GM23248 (cell line): ENCODE data around the gene KDM1B. TPM values are rescaled to one million over a fixed set of nuclear protein-coding genes. Genes with fewer than 3 reads are reported as not detected.

Source experiments
- DNase-seq: peaks from one replicate; pipeline ENCODE4 v3.0.0-alpha.2; 2015
- H2AFZ ChIP-seq: fragments of 200-600 bp; sonication (generic); 2 replicates; pipeline ENCODE4 v1.6.1; 2016; ENCODE audit warnings: antibody characterized with exemption
- H3F3A ChIP-seq: fragments of 200-600 bp; sonication (generic); 2 replicates; pipeline ENCODE4 v1.6.1; 2016; ENCODE audit warnings: mild to moderate bottlenecking, antibody characterized with exemption, mixed run types; ENCODE audit not compliant: insufficient read depth
- H3K27ac ChIP-seq: fragments of 200-600 bp; sonication (generic); 2 replicates; pipeline ENCODE4 v1.5.1; 2016; ENCODE audit warnings: mild to moderate bottlenecking
- H3K27me3 ChIP-seq: fragments of 200-600 bp; sonication (generic); replicated peaks from 2 replicates; pipeline ENCODE4 v1.6.1; 2016; ENCODE audit warnings: mild to moderate bottlenecking; ENCODE audit not compliant: insufficient read depth
- H3K36me3 ChIP-seq: fragments of 200-600 bp; sonication (generic); 2 replicates; pipeline ENCODE4 v1.6.1; 2016; ENCODE audit warnings: low read depth, mild to moderate bottlenecking
- H3K4me1 ChIP-seq: fragments of 200-600 bp; sonication (generic); 2 replicates; pipeline ENCODE4 v1.6.1; 2016; ENCODE audit warnings: mild to moderate bottlenecking; ENCODE audit not compliant: insufficient read depth
- H3K4me2 ChIP-seq: fragments of 200-600 bp; sonication (generic); one replicate; pipeline ENCODE4 v1.6.1; 2016; ENCODE audit warnings: mild to moderate bottlenecking; ENCODE audit not compliant: unreplicated experiment
- H3K4me3 ChIP-seq: fragments of 200-600 bp; sonication (generic); 2 replicates; pipeline ENCODE4 v1.5.1; 2016; ENCODE audit warnings: mild to moderate bottlenecking
- H3K79me2 ChIP-seq: fragments of 200-600 bp; sonication (generic); 2 replicates; pipeline ENCODE4 v1.6.1; 2016; ENCODE audit warnings: mild to moderate bottlenecking; ENCODE audit not compliant: insufficient read depth
- H3K9ac ChIP-seq: fragments of 200-600 bp; sonication (generic); 2 replicates; pipeline ENCODE4 v1.6.1; 2016; ENCODE audit warnings: mild to moderate bottlenecking
- H3K9me2 ChIP-seq: fragments of 200-600 bp; sonication (generic); 2 replicates; pipeline ENCODE4 v1.6.1; 2016; ENCODE audit warnings: mixed run types, mild to moderate bottlenecking, moderate library complexity; ENCODE audit not compliant: insufficient read depth
- H3K9me3 ChIP-seq: fragments of 200-600 bp; sonication (generic); one replicate; pipeline ENCODE4 v1.6.1; 2017; ENCODE audit warnings: low read depth
- H4K20me1 ChIP-seq: fragments of 200-600 bp; sonication (generic); 2 replicates; pipeline ENCODE4 v1.6.0; 2016; ENCODE audit not compliant: insufficient read depth
- EZH2 ChIP-seq: fragments of 200-600 bp; sonication (generic); IDR thresholded peaks from 2 replicates; pipeline ENCODE4 v1.6.1; 2018; ENCODE audit warnings: antibody characterized with exemption, mild to moderate bottlenecking; ENCODE audit not compliant: insufficient read depth, poor library complexity, severe bottlenecking
- EZH2phosphoT487 ChIP-seq: fragments of 200-600 bp; sonication (generic); IDR thresholded peaks from 2 replicates; pipeline ENCODE4 v1.6.1; 2018; ENCODE audit warnings: antibody characterized with exemption, moderate library complexity, mild to moderate bottlenecking, low read depth; ENCODE audit not compliant: insufficient read depth
- WGBS, 2 experiments: methylation state at CpG; one replicate each; pipeline ENCODE4 v1.1.6; 2015 to 2017; ENCODE audit warnings: low lambda C conversion rate in 2 of 2, low coverage in 1 of 2; ENCODE audit errors: missing lambda C conversion rate in 2 of 2; 5-methylcytosine and 5-hydroxymethylcytosine counted together
- in situ Hi-C: fragments of 300-500 bp; cut with MboI; formaldehyde crosslinking; loops from 2 replicates; pipeline ENCODE4 v1.15.0; 2020
- polyA plus RNA-seq: library from polyadenylated mRNA; unstranded; fragments of >200 nt; fragmentation: Nextera tagmentation; extraction: Ambion mirVana; gene quantifications from 2 replicates; pipeline ENCODE4 v1.2.1, GENCODE V29; 2016
- total RNA-seq: library from RNA; depleted of rRNA; stranded (reverse); fragments of >200 nt; shearing (Covaris generic); gene quantifications from 2 replicates; pipeline ENCODE4 v1.2.3, GENCODE V29; 2014

KDM1B gene
- total and polyA plus RNA-seq, 2 experiments from 2014 or later, result 10.2 to 16.0 TPM

DNA sequence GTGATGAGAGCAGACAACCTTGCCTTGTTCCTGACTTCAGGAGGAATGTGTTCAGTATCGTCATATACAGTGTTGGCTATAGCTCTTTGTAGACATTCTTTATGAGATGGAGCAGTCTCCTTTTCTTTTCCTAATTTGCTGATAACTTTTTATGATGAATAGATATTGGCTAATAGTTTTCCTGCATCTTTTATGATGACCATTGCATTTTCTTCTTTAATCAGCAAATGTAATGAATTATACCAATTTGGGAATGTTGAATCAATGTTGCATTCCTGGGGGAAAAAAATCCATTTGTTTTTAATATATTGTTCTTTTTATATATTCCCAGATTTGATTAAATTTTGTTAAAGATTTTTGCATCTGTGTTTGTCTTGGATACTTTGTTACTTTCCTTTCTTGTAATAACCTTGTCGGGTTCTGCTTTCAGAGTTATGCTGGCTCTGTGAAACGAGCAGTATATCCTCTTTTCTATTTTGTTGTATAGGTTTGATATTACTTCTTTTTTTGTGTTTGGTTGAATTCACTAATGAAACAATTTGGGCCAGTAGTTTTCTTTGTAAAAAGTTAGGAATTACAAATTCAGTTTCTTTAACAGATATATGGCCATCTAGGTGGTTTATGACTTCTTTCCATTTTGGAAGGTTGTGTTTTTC, 23.9 kb downstream of the KDM1B start:
- no peak overlapping the region for H3K27ac ChIP-seq
- WGBS, 2 experiments, result 68 to 78% methylated on average over 3 of the region's 3 CpGs
- TF ChIP-seq EZH2 (no peak), EZH2phosphoT487 (no peak)
- H3K9me2 ChIP-seq, result no peaks in the 10 kb centered on the region
- in situ Hi-C loops, result no loop called here
- no peaks in the 10 kb centered on the region for H3K27me3 ChIP-seq
- no peaks in the 10 kb centered on the region for H3F3A ChIP-seq
- no peaks in the 10 kb centered on the region for H3K4me1 ChIP-seq
- H3K9ac ChIP-seq, result no peak overlapping the region
- H2AFZ ChIP-seq, result no peak overlapping the region
- no peaks in the 10 kb centered on the region for H4K20me1 ChIP-seq
- 0 out of 2 replicates have a peak, but pooled peaks cover 5% of the 10 kb centered on the region for H3K79me2 ChIP-seq
- H3K9me3 ChIP-seq, result no peaks in the 10 kb centered on the region
- DNase-seq, result no peak
- peaks cover 8% of the 10 kb centered on the region; the same call in 1 of the 2 replicates for H3K36me3 ChIP-seq
- H3K4me2 ChIP-seq, result no peak overlapping the region
- H3K4me3 ChIP-seq, result no peak overlapping the region

DNA sequence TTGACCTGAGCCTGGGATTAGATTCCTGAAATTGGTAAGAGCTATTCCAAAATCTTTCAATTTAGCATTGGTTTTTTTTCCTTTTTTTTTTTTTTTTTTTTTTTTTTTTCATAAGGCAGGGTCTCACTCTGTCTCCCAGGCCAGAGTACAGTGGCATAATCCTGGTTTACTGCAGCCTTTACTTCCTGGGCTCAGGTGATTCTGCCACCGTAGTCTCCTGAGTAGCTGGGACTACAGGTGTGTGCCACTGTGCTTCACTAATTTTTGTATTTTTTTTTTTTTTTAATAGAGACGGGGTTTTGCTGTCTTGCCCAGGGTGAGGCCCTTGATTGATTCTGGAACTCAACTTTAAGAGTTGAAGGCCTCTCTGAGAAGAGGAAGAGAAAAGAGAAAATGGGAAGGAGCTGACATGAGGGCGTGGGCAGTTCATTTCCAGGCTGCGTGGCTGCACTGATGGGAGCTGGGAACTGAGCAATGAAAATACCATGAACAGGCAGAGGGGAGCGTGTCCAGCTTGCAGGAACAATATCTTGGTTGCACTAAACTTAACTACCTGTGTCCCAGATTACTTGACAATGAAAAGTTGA, 24.6 kb downstream of the KDM1B start:
- in situ Hi-C loops, result no loop called here
- Histone ChIP-seq H3K4me2 (no peak overlapping the region), H3K79me2 (0 out of 2 replicates have a peak, but pooled peaks cover 5% of the 10 kb centered on the region), H3K4me1 (no peaks in the 10 kb centered on the region), H4K20me1 (no peaks in the 10 kb centered on the region), H3K9ac (no peak overlapping the region), H3K27me3 (no peaks in the 10 kb centered on the region), H3F3A (no peaks in the 10 kb centered on the region), H3K9me2 (no peaks in the 10 kb centered on the region), H3K4me3 (no peak overlapping the region), H2AFZ (no peak overlapping the region), H3K27ac (no peak overlapping the region), H3K9me3 (no peaks in the 10 kb centered on the region), H3K36me3 (0 out of 2 replicates have a peak, but pooled peaks cover 5% of the 10 kb centered on the region)
- WGBS, 2 experiments, result 91 to 93% methylated on average over 5 of the region's 5 CpGs
- no peak for DNase-seq
- TF ChIP-seq EZH2 (no peak), EZH2phosphoT487 (no peak)

DNA sequence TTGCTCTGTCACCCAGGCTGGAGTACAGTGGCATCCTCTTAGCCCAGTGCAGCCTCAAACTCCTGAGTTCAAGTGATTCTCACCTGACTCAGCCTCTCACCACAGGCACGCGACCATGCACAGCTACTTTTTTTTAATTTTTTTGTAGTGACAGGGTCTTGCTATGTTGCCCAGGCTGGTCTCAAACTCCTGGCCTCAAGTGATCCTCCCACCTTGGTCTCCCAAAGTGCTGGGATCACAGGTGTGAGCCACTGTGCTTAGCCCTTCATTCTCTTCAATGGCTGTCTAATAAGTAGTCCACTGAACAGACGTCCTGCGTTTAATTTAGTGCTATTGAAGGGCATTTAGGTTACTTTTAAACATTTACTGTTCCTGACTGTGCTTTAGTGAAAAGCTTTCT, 27.3 kb downstream of the KDM1B start:
- Histone ChIP-seq H3K4me3 (no peak overlapping the region), H3K27me3 (no peaks in the 10 kb centered on the region), H4K20me1 (no peaks in the 10 kb centered on the region), H3F3A (no peaks in the 10 kb centered on the region), H2AFZ (no peak overlapping the region), H3K79me2 (0 out of 2 replicates have a peak, but pooled peaks cover 4% of the 10 kb centered on the region), H3K36me3 (no peaks in the 10 kb centered on the region), H3K9me3 (no peaks in the 10 kb centered on the region), H3K4me1 (no peaks in the 10 kb centered on the region), H3K27ac (no peak overlapping the region), H3K4me2 (no peak overlapping the region), H3K9ac (no peak overlapping the region), H3K9me2 (no peaks in the 10 kb centered on the region)
- WGBS, 2 experiments, result 57 to 58% methylated on average over 4 of the region's 4 CpGs
- in situ Hi-C loops, result no loop called here
- no peak for DNase-seq
- no peak for TF ChIP-seq EZH2
- no peak for TF ChIP-seq EZH2phosphoT487

DNA sequence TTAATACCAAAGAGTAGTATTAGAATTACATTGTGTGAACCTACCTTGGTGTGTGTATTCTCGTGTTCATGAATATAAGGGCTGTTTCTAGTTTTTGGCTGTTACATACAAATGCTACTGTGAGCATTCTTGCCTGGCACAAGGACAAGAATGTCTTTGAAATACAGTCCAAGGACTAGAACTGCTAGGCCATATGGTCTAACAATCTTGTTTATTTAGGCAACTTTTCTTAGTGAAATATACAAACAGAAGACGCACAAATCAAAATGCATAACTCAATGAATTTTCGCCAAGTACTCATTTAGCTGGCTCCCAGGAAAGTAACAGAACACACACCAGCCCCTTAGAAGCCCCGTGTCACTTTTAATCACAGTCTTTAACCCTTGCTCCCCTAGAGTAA, 28.5 kb downstream of the KDM1B start:
- no peaks in the 10 kb centered on the region for H3K9me3 ChIP-seq
- H3K9ac ChIP-seq, result no peak overlapping the region
- in situ Hi-C loops, result no loop called here
- 77 to 81% methylated on average over 4 of the region's 4 CpGs for WGBS, 2 experiments
- H3K27me3 ChIP-seq, result no peaks in the 10 kb centered on the region
- TF ChIP-seq EZH2, result no peak
- no peak for TF ChIP-seq EZH2phosphoT487
- H3K4me1 ChIP-seq, result no peaks in the 10 kb centered on the region
- H3K4me2 ChIP-seq, result no peak overlapping the region
- no peaks in the 10 kb centered on the region for H3K79me2 ChIP-seq
- no peaks in the 10 kb centered on the region for H3K9me2 ChIP-seq
- no peak overlapping the region for H2AFZ ChIP-seq
- no peak overlapping the region for H3K27ac ChIP-seq
- no peaks in the 10 kb centered on the region for H3F3A ChIP-seq
- no peaks in the 10 kb centered on the region for H4K20me1 ChIP-seq
- H3K36me3 ChIP-seq, result no peaks in the 10 kb centered on the region
- DNase-seq, result no peak
- H3K4me3 ChIP-seq, result no peak overlapping the region

DNA sequence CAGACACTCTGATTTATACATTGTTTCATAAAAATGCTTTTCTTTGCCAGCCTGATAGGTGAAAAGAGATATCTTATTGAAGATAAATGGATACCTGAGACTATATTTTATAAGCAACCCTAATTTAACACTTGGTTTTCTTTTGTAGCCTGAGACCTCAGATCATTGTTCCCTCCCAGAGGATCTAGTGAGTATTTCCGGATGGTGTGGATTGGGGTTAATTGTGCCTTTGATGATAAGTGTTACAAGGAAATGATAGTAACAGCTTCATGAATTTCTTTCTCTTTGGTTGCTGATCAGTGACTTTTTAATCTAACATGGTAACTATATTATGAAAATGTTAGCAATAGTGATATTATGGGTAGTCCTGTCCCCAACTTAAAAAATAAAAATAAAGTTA, 30.4 kb downstream of the KDM1B start:
- H3K27me3 ChIP-seq, result no peaks in the 10 kb centered on the region
- WGBS, 2 experiments, result 97 to 100% methylated on average over 1 of the region's 1 CpG
- H3K4me1 ChIP-seq, result no peaks in the 10 kb centered on the region
- H3K9me3 ChIP-seq, result no peaks in the 10 kb centered on the region
- in situ Hi-C loops, result no loop called here
- no peaks in the 10 kb centered on the region for H3K79me2 ChIP-seq
- no peak overlapping the region for H3K9ac ChIP-seq
- H3K36me3 ChIP-seq, result no peaks in the 10 kb centered on the region
- no peak overlapping the region for H3K27ac ChIP-seq
- no peaks in the 10 kb centered on the region for H4K20me1 ChIP-seq
- no peak for TF ChIP-seq EZH2phosphoT487
- TF ChIP-seq EZH2, result no peak
- no peak overlapping the region for H3K4me3 ChIP-seq
- H3K9me2 ChIP-seq, result no peaks in the 10 kb centered on the region
- H2AFZ ChIP-seq, result no peak overlapping the region
- H3F3A ChIP-seq, result no peaks in the 10 kb centered on the region
- no peak for DNase-seq
- no peak overlapping the region for H3K4me2 ChIP-seq
